HCT116 (cell line): ENCODE data around the gene KCNE1. TPM values are rescaled to one million over a fixed set of nuclear protein-coding genes. Genes with fewer than 3 reads are reported as not detected.

Source experiments
- ATAC-seq: fragments of 200-7000 bp; cut with Tn5 transposase; 2 replicates; pipeline ENCODE4 v1.9.1; 2020; ENCODE audit warnings: mild to moderate bottlenecking, moderate library complexity
- BruUV-seq: library from RNA; stranded (reverse); fragments of 400-500 nt; replicated peaks from 2 replicates; lab custom pipeline; 2021; lab: Mats Ljungman, UMichigan
- CTCF ChIA-PET: fragments of 300-600 bp; sonication (Branson Sonifier 250); formaldehyde crosslinking; loops from one replicate; lab custom pipeline; 2021; ENCODE audit warnings: antibody characterized with exemption; lab: Charles Lee
- POLR2A ChIA-PET: fragments of 300-600, 350-600 bp; sonication (Branson Sonifier 250); formaldehyde crosslinking; loops from one replicate; lab custom pipeline; 2021; ENCODE audit warnings: antibody characterized with exemption; lab: Charles Lee
- RAD21 ChIA-PET, 2 experiments: fragments of 300-600 bp; sonication (Branson Sonifier 250); formaldehyde crosslinking; loops; one replicate each; lab custom pipeline; 2023; ENCODE audit warnings: low total read pairs in 2 of 2; ENCODE audit not compliant: uncharacterized antibody in 2 of 2, unreplicated experiment in 2 of 2, low non-redundant PET in 1 of 2; lab: Charles Lee
- DNase-seq: peaks from one replicate; pipeline ENCODE4 v3.0.0-alpha.2; 2010; ENCODE audit warnings: low read depth, low spot score
- H2AFZ ChIP-seq: fragments of 200-600 bp; shearing (Covaris generic), sonication (generic); 2 replicates; pipeline ENCODE4 v1.6.1; 2017; ENCODE audit warnings: low read depth, mixed run types, mixed read lengths, antibody characterized with exemption, low read length; ENCODE audit not compliant: poor library complexity, severe bottlenecking
- H3K27ac ChIP-seq: 2 replicates; pipeline ENCODE4 v1.5.1; 2012; ENCODE audit warnings: low read depth, low read length
- H3K27me3 ChIP-seq: fragments of 200-600 bp; sonication (generic); 2 replicates; pipeline ENCODE4 v1.6.1; 2016; ENCODE audit warnings: mixed run types, low read length, mixed read lengths; ENCODE audit not compliant: insufficient read depth
- H3K36me3 ChIP-seq, 2 experiments: fragments of 200-500 bp in 1 of 2; fragments of 200-600 bp in 1 of 2; sonication (Bioruptor generic) in 1 of 2; sonication (generic) in 1 of 2; 2 replicates each; pipeline versions ENCODE4 v1.5.1 to v1.6.1; 2014 to 2016; ENCODE audit warnings: low read length in 2 of 2, inconsistent platforms in 1 of 2, mixed read lengths in 1 of 2, mixed run types in 1 of 2; ENCODE audit not compliant: insufficient read depth in 2 of 2, control insufficient read depth in 1 of 2
- H3K4me1 ChIP-seq, 2 experiments: fragments of 200-600 bp in 1 of 2; sonication (generic) in 1 of 2; 2 replicates each; pipeline versions ENCODE4 v1.5.1 to v1.6.1; 2012 to 2017; ENCODE audit warnings: low read length in 2 of 2, inconsistent platforms in 1 of 2, mild to moderate bottlenecking in 1 of 2, mixed read lengths in 1 of 2, mixed run types in 1 of 2, moderate library complexity in 1 of 2; ENCODE audit not compliant: insufficient read depth in 2 of 2, control insufficient read depth in 1 of 2
- H3K4me2 ChIP-seq: fragments of 200-600 bp; sonication (generic); 2 replicates; pipeline ENCODE4 v1.6.1; 2017; ENCODE audit warnings: mixed run types, low read length, mixed read lengths
- H3K4me3 ChIP-seq, 2 experiments: fragments of 200-600 bp in 1 of 2; sonication (generic) in 1 of 2; replicated peaks in 1 of 2; 2 replicates each; pipeline ENCODE4 v1.5.1; 2011 to 2016; ENCODE audit warnings: low read length in 2 of 2, control low read depth in 1 of 2, low read depth in 1 of 2, mild to moderate bottlenecking in 1 of 2, mixed read lengths in 1 of 2, mixed run types in 1 of 2
- H3K79me2 ChIP-seq: fragments of 200-600 bp; sonication (generic); 2 replicates; pipeline ENCODE4 v1.6.1; 2017; ENCODE audit warnings: mild to moderate bottlenecking, mixed run types, low read length, moderate library complexity, mixed read lengths; ENCODE audit not compliant: insufficient read depth
- H3K9ac ChIP-seq: fragments of 200-600 bp; sonication (generic); 2 replicates; pipeline ENCODE4 v1.6.1; 2016; ENCODE audit warnings: low read length, mixed read lengths
- H3K9me2 ChIP-seq: fragments of 200-600 bp; sonication (generic), shearing (Covaris generic); 2 replicates; pipeline ENCODE4 v1.6.1; 2017; ENCODE audit warnings: mixed run types, mild to moderate bottlenecking, moderate library complexity; ENCODE audit not compliant: insufficient read depth
- H3K9me3 ChIP-seq, 2 experiments: fragments of 200-500 bp in 1 of 2; fragments of 200-600 bp in 1 of 2; sonication (Bioruptor generic) in 1 of 2; sonication (generic) in 1 of 2; 2 replicates each; pipeline ENCODE4 v1.6.1; 2014 to 2017; ENCODE audit warnings: low read length in 2 of 2, mixed read lengths in 2 of 2, inconsistent platforms in 1 of 2, low read depth in 1 of 2, mild to moderate bottlenecking in 1 of 2, mixed run types in 1 of 2, moderate library complexity in 1 of 2; ENCODE audit not compliant: control insufficient read depth in 1 of 2, insufficient read depth in 1 of 2
- H4K20me1 ChIP-seq: fragments of 200-600 bp; sonication (generic), shearing (Covaris generic); 2 replicates; pipeline ENCODE4 v1.6.1; 2017; ENCODE audit warnings: mixed run types, mild to moderate bottlenecking, moderate library complexity; ENCODE audit not compliant: insufficient read depth
- EZH2phosphoT487 ChIP-seq: fragments of 200-600 bp; IDR thresholded peaks from 2 replicates; pipeline ENCODE4 v1.6.1; 2018; ENCODE audit warnings: antibody characterized with exemption, borderline replicate concordance
- FOSL1 ChIP-seq: IDR thresholded peaks from 2 replicates; pipeline ENCODE4 v1.6.1; 2012; ENCODE audit warnings: low read depth
- RAD21 ChIP-seq: IDR thresholded peaks from 2 replicates; pipeline ENCODE4 v1.6.1; 2012; ENCODE audit warnings: low read depth, mild to moderate bottlenecking
- SIN3A ChIP-seq: IDR thresholded peaks from 2 replicates; pipeline ENCODE4 v1.6.1; 2012; ENCODE audit warnings: low read depth
- SP1 ChIP-seq: IDR thresholded peaks from 2 replicates; pipeline ENCODE4 v1.6.1; 2012; ENCODE audit warnings: low read depth
- ZNF274 ChIP-seq: fragments of 200-500 bp; sonication (Bioruptor generic); IDR thresholded peaks from 2 replicates; pipeline ENCODE4 v1.6.1; 2014; ENCODE audit warnings: mild to moderate bottlenecking, low read depth, low read length, inconsistent platforms
- intact Hi-C: fragments of 100-400 bp; cut with micrococcal nuclease; formaldehyde crosslinking; loops from 2 replicates; pipeline ENCODE4 v1.10.0; 2022
- total RNA-seq: library from RNA; stranded (reverse); gene quantifications from one replicate; pipeline ENCODE4 v1.2.1, GENCODE V29; 2021; ENCODE audit not compliant: unreplicated experiment
- TF ChIP-seq, protein P1 (sequence below): IDR thresholded peaks from 2 replicates; pipeline ENCODE4 v1.6.1; 2011; ENCODE audit warnings: mild to moderate bottlenecking, low read length, moderate library complexity; ENCODE audit not compliant: insufficient replicate concordance; ENCODE audit errors: extremely low read depth
- TF ChIP-seq, protein P2 (sequence below), 3 experiments: fragments of 200-600 bp in 1 of 3; sonication (generic) in 1 of 3; IDR thresholded peaks in 2 of 3; conservative IDR thresholded peaks in 1 of 3; 2 replicates each; pipeline ENCODE4 v1.5.1; 2012 to 2017; ENCODE audit warnings: low read depth in 2 of 3, low read length in 2 of 3, antibody characterized with exemption in 1 of 3, borderline replicate concordance in 1 of 3, control low read depth in 1 of 3, mild to moderate bottlenecking in 1 of 3, mixed read lengths in 1 of 3, mixed run types in 1 of 3, moderate library complexity in 1 of 3; ENCODE audit not compliant: insufficient read depth in 1 of 3
- TF ChIP-seq, protein P3 (sequence below): IDR thresholded peaks from 2 replicates; pipeline ENCODE4 v1.6.1; 2012; ENCODE audit warnings: low read depth
- TF ChIP-seq, protein P4 (sequence below): IDR thresholded peaks from 2 replicates; pipeline ENCODE4 v1.6.1; 2012

KCNE1 gene
- total RNA-seq, 1 experiment from 2014 or later, result not detected

DNA sequence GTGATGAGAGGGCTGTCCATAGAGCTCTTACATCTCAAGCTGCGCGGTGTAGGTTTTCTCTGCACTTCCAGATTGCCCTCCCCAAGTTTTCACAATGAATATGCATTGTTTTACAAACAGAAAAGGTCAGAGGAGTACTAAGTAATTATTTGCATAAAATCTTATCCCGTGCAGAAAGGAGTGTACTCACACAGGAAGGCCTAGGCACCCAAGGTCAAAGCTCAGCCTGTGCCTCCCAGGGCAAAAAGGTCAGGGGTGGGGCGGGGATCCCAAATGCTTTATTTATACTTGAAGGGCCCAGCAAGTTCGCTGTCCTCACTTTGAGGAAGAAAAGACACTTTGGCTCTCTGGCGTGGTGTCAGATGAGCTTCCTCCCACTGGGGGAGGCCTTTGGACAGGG is 10.3 kb upstream of the KCNE1 start:
- no TSS peak for BruUV-seq
- H3K36me3 ChIP-seq, result no peaks in the 10 kb centered on the region
- TF ChIP-seq, protein P1, sequence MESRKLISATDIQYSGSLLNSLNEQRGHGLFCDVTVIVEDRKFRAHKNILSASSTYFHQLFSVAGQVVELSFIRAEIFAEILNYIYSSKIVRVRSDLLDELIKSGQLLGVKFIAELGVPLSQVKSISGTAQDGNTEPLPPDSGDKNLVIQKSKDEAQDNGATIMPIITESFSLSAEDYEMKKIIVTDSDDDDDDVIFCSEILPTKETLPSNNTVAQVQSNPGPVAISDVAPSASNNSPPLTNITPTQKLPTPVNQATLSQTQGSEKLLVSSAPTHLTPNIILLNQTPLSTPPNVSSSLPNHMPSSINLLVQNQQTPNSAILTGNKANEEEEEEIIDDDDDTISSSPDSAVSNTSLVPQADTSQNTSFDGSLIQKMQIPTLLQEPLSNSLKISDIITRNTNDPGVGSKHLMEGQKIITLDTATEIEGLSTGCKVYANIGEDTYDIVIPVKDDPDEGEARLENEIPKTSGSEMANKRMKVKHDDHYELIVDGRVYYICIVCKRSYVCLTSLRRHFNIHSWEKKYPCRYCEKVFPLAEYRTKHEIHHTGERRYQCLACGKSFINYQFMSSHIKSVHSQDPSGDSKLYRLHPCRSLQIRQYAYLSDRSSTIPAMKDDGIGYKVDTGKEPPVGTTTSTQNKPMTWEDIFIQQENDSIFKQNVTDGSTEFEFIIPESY, result no peak
- TF ChIP-seq RAD21 (no peak), SIN3A (no peak), FOSL1 (no peak), ZNF274 (no peak), SP1 (no peak), EZH2phosphoT487 (no peak)
- TF ChIP-seq, protein P2, sequence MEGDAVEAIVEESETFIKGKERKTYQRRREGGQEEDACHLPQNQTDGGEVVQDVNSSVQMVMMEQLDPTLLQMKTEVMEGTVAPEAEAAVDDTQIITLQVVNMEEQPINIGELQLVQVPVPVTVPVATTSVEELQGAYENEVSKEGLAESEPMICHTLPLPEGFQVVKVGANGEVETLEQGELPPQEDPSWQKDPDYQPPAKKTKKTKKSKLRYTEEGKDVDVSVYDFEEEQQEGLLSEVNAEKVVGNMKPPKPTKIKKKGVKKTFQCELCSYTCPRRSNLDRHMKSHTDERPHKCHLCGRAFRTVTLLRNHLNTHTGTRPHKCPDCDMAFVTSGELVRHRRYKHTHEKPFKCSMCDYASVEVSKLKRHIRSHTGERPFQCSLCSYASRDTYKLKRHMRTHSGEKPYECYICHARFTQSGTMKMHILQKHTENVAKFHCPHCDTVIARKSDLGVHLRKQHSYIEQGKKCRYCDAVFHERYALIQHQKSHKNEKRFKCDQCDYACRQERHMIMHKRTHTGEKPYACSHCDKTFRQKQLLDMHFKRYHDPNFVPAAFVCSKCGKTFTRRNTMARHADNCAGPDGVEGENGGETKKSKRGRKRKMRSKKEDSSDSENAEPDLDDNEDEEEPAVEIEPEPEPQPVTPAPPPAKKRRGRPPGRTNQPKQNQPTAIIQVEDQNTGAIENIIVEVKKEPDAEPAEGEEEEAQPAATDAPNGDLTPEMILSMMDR (IDR thresholded peaks at IDR 0.05 in 2 of 3, conservative IDR thresholded peaks at IDR 0.05 in 1 of 3; ENCODE audit: borderline replicate concordance in 1 of 3, insufficient read depth in 1 of 3, low read depth in 2 of 3, low read length in 2 of 3), result no peak
- TF ChIP-seq, protein P3, sequence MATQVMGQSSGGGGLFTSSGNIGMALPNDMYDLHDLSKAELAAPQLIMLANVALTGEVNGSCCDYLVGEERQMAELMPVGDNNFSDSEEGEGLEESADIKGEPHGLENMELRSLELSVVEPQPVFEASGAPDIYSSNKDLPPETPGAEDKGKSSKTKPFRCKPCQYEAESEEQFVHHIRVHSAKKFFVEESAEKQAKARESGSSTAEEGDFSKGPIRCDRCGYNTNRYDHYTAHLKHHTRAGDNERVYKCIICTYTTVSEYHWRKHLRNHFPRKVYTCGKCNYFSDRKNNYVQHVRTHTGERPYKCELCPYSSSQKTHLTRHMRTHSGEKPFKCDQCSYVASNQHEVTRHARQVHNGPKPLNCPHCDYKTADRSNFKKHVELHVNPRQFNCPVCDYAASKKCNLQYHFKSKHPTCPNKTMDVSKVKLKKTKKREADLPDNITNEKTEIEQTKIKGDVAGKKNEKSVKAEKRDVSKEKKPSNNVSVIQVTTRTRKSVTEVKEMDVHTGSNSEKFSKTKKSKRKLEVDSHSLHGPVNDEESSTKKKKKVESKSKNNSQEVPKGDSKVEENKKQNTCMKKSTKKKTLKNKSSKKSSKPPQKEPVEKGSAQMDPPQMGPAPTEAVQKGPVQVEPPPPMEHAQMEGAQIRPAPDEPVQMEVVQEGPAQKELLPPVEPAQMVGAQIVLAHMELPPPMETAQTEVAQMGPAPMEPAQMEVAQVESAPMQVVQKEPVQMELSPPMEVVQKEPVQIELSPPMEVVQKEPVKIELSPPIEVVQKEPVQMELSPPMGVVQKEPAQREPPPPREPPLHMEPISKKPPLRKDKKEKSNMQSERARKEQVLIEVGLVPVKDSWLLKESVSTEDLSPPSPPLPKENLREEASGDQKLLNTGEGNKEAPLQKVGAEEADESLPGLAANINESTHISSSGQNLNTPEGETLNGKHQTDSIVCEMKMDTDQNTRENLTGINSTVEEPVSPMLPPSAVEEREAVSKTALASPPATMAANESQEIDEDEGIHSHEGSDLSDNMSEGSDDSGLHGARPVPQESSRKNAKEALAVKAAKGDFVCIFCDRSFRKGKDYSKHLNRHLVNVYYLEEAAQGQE, result no peak
- TF ChIP-seq, protein P4, sequence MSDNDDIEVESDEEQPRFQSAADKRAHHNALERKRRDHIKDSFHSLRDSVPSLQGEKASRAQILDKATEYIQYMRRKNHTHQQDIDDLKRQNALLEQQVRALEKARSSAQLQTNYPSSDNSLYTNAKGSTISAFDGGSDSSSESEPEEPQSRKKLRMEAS, result no peak
- H3K9ac ChIP-seq, result no peak overlapping the region
- intact Hi-C loops, result no loop called here
- POLR2A ChIA-PET, result no interaction called here
- CTCF ChIA-PET, result no interaction called here
- DNase-seq, result no peak
- H3K79me2 ChIP-seq, result no peaks in the 10 kb centered on the region
- H3K9me3 ChIP-seq, result no peaks in the 10 kb centered on the region
- no peaks in the 10 kb centered on the region for H3K27me3 ChIP-seq
- no peaks in the 10 kb centered on the region for H4K20me1 ChIP-seq
- no peak overlapping the region for H3K4me3 ChIP-seq
- ATAC-seq, result no peak
- no peaks in the 10 kb centered on the region for H3K9me2 ChIP-seq
- H3K4me2 ChIP-seq, result no peak overlapping the region
- H3K27ac ChIP-seq, result no peak overlapping the region
- H3K4me1 ChIP-seq, result peaks cover 9 to 23% of the 10 kb centered on the region in 2 experiments
- RAD21 ChIA-PET, result no interaction called here
- H2AFZ ChIP-seq, result no peak overlapping the region
